GM12875 (cell line): ENCODE results near the gene DOCK4.

ENCODE experiments used
- H3K4me3 ChIP-seq: one replicate; pipeline ENCODE4 v1.5.1; 2011; ENCODE audit warnings: low read depth, low read length, control low read depth
- TF ChIP-seq, protein P1 (sequence below): IDR thresholded peaks from 2 replicates; pipeline ENCODE4 v1.5.1; 2011; ENCODE audit warnings: low read depth, mild to moderate bottlenecking, control low read depth, inconsistent platforms, low read length, moderate library complexity, borderline replicate concordance; ENCODE audit not compliant: insufficient read depth

DOCK4 gene

DNA sequence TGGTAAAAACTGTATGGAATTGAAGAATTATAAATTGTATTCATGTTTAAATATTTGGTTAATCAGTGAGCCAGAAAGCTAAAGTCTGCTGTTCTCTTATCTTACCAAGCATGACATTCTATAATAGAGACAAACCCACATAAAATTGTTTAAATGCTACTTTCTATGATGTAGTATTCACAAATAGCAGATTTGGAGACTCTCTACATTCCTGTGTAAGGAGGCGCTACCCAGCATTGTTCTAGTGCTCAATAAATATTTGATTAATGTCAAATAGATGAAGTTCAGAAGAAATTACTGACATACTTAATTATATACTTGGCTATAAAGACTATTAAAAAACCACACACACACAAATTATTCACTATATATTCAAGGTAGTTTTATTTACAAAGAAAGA lies 49.8 kb downstream of the DOCK4 start:
- H3K4me3 ChIP-seq = no peak overlapping the region
- TF ChIP-seq, protein P1, sequence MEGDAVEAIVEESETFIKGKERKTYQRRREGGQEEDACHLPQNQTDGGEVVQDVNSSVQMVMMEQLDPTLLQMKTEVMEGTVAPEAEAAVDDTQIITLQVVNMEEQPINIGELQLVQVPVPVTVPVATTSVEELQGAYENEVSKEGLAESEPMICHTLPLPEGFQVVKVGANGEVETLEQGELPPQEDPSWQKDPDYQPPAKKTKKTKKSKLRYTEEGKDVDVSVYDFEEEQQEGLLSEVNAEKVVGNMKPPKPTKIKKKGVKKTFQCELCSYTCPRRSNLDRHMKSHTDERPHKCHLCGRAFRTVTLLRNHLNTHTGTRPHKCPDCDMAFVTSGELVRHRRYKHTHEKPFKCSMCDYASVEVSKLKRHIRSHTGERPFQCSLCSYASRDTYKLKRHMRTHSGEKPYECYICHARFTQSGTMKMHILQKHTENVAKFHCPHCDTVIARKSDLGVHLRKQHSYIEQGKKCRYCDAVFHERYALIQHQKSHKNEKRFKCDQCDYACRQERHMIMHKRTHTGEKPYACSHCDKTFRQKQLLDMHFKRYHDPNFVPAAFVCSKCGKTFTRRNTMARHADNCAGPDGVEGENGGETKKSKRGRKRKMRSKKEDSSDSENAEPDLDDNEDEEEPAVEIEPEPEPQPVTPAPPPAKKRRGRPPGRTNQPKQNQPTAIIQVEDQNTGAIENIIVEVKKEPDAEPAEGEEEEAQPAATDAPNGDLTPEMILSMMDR = no peak

DNA sequence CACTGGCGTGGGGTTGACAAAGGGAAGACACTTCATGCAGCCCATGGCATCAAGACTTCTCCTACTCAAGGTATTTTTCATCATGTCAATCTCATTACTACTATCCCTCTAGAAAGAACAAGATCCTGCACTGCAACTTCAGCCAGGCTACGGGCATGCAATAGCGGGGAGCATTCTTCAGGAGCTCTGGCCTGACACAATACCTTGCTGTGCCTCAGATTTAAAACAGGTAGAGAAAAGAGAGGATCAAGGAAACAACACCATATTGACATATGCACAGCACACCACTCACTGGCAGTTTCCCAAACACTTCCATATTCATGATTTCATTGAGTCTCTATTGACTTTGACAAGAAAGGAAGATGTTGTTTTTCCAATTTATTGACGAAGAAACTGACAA lies 51.5 kb downstream of the DOCK4 start:
- TF ChIP-seq, protein P1 = no peak
- no peak overlapping the region for H3K4me3 ChIP-seq

DNA sequence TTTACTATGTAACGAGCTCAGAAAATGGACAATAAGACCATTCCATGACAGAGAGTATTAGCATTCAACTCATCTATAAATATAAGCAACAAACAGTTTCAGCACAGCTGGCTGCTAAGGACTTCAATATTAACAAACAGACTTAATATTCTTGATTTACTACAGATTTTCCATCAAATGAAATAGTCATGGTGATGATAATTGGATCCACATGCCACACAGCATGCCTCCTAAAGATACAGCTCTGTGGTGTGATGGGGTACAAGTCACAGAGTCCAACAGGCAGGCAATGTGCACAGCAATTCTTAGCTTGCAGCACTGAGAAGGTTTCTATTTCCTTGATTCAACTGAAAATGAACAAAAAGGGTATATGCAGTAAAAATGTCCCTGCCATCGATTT lies 54.0 kb downstream of the DOCK4 start:
- no peak overlapping the region for H3K4me3 ChIP-seq
- TF ChIP-seq, protein P1 = no peak

DNA sequence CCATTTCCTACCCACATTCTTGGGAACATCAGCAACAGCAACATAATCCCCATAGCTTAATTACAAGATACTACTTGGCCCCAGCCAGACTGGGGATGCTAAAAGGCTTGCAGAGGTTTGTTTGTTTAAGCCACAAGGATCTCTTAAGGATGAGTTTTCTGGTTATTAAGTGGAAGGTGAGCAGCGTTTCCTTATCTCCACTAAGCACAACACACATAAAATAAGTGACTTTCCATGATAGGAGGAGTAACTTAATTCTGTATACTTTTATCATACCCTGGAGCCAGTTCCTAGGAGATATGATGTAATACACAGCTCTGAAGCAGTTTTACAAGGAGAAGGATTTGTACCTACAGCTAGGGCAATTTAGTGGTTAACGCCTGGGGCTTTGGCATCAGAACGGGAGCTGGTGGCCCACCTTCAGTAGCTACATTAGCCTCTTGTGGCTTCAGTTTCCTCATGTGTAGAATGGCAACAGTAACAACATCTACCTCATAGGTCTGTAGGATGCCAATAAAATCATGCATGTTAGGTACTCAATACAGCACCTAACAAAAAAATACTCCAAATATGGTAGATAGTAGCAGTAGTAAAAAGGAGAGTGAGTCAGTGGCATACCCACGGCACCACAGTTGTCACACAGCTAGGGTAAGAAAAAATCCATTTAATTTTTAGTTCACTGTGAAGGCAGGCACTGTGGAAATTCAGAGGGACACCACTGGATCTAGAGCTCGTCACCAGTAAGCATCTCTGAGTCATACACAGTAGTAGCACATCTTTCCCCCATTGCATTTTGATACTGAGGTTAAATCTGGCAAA lies 55.2 kb downstream of the DOCK4 start:
- H3K4me3 ChIP-seq = no peak overlapping the region
- TF ChIP-seq, protein P1 = no peak

DNA sequence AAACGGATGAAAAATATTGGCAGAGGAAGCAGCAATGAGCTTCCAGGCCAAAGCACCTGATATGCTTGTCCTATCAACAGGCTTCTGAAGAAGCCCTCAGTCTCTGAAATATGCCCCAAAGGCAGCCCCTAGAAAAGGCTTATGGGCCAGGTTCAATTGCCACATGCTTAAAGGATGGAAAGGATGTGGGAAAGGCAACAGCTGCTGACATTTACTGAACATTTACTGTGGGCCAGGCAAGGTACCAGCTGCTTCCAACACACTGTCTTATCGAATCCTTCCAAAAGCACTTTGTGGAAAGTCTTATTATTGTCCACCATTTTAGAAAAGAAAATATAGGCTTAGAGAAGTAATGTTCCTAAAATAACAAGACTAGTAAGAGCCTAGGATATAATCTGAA lies 56.5 kb downstream of the DOCK4 start:
- TF ChIP-seq, protein P1 = no peak

DNA sequence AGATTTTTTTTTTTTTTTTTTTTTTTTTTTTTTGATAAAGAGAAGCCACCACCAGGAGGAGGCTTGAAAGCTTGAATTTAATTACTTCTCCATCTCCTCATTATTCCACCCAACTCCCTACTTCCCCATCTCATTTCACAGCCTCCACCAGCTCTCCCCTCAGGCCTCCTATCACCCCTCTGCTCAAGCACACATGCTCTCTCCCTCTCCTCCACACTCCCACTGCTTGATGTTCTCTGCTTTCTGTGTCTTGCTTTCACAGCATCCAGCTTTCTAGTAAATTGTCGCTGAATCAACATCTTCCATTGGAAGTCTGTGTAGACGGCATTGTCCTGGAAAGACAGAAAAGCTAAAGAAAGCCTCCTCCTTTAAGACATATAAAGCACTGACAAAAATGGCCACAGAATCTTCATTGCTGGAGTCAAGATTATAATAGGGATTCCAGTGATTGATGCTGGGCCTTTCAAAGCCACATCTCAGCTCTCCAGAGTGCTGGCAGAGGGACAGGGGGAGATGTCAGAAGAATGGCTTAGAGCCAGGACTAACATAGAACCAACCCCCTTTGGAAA lies 58.3 kb downstream of the DOCK4 start:
- no peak overlapping the region for H3K4me3 ChIP-seq
- TF ChIP-seq, protein P1 = no peak

More for the DNA sequence above, 56.5 kb downstream of the DOCK4 start:
- H3K4me3 ChIP-seq = no peak overlapping the region

DNA sequence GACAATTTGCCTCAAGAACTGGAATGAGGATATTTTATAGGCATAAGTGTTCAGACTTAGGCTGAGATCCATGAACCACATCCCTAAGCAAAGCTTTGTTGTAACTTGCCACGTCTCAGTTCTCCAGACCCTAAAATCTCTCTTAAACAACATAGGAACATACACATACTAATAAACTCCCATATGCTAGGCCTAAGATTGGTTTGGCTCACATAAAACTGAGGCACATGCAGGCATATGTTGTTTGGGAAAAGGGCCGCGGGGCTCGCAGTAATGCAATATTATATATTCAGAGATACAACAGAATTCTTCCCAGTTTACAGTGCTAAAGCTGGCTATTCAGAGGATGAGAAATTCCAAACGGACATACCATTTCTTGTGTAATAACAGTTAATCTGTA lies 61.0 kb downstream of the DOCK4 start:
- TF ChIP-seq, protein P1 = no peak
- no peak overlapping the region for H3K4me3 ChIP-seq
